GM19351 (cell line): ENCODE data around the gene ADCY2.

Source experiments
- ATAC-seq: cut with Tn5 transposase; IDR thresholded peaks from one replicate; pipeline ENCODE4 v1.9.1; 2021; ENCODE audit warnings: mild to moderate bottlenecking, moderate library complexity; ENCODE audit not compliant: unreplicated experiment

The ADCY2 gene

DNA sequence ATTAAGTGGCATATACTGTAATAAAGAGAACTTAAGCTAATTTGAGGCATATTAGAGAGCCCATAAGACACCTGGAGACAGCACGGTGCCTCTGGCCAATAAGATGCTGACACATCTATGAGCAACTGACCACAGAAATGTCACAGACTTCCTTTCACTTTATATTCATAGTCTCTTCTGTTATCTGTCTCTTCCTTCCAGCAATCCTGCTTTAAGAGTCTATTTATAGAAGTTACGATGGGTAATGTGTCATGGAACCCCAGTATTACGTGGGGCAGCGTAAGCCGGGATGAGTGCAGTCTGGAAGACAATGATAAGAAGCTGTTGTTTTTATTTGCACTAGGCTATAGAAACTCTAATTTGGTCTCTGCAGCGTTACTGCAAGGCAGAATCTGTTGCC is 318.2 kb downstream of the ADCY2 start:
- no peak for ATAC-seq

DNA sequence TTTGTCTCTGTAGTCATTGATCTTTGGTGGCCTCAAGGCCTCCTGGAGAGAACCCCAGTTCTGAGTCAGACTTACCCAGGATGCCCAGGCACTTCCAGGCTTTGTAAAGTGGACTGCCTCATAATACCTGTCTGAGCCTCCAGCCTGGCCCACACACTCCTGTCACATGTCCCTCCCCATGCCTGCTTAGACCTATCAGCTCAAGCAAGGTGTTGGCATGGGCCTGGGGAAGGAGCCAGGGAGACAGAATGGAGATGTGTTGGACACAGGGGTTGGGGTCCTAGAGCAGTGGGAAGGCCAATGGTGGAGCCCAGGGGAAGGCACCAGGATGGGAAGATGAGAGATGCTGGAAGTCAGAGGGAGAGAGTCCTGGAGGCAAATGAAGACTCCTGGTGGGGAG is 318.8 kb downstream of the ADCY2 start:
- no peak for ATAC-seq

DNA sequence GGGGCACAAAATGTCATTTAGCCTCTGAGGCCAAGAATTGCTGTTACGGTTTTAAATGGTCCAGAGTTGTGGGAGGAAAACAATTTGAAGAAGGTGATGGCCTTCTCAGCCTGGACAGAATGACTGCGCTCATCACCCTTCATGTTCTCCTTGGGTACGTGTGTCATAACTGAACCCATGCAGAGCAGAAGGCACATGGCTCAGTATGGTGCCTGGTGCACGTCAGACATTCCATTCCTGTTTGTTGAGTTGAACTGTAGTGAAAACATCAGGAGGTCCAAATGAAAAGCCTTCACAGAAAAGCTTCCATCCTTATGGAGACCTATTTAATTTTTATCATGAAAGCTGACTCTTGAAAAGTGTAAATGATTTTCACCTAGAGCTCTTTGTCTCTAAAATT is 321.8 kb downstream of the ADCY2 start:
- no peak for ATAC-seq

DNA sequence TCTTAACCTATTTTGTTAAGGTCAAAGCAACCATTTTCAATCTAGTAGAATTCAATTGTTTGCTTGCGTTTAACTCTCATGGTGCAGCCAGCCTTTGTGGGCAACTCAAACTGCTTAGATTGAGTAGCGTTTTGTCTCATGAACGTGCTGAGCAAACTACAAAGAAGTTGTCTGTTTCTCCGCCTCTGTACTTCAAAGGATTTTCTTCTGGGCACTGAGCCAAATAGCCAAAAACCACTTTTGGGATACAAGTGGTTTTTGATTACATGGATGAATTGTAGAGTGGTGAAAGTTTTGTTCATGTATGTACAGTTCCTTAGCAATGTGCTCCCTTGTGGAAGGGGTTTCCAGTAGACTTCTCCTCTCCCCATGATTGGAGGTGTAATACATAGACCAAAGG is 332.1 kb downstream of the ADCY2 start:
- ATAC-seq = no peak

DNA sequence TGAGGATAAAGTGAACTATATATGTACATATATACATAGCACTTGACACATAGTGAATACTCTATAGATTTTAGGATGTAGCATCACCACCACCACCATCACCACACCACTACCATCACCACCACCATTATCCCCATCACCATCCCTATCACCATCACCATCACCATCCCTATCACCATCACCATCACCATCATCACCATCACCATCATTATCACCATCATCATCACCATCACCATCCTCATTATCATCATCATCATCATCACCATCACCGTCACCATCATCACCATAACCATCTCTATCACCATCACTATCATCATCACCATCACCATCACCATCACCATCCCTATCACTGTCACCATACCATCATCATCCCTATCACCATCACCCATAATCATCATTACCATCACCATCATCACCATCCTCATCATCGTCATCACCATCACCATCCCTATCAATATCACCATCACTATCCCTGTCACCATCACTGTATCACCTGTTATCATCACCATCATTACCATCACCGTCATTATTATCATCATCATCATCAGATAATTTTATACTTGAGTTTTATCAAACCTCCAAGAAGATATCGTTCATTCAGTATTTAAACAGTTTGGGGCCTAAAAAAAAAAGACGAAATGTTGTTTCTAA is 345.6 kb downstream of the ADCY2 start:
- ATAC-seq = no peak

DNA sequence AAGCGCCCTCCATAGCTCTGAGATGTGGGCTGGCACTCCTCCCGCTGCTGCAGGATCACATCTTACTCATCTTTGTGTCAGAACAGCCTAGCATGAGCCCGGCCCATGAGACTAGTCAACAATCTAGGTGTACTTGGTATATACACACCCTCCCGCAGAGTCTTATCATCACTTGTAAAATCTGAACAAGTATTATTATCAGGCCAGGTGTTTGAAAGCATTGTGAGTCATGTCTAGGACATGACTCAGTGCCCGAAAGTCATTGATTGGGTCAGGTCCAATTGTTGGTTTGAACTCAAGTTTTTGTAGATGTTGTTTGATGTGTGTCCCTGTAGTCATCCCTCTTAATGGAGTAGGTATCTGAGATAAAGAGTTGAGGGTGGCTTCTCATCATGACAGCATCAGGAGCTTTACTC is 346.3 kb downstream of the ADCY2 start:
- ATAC-seq = no peak

DNA sequence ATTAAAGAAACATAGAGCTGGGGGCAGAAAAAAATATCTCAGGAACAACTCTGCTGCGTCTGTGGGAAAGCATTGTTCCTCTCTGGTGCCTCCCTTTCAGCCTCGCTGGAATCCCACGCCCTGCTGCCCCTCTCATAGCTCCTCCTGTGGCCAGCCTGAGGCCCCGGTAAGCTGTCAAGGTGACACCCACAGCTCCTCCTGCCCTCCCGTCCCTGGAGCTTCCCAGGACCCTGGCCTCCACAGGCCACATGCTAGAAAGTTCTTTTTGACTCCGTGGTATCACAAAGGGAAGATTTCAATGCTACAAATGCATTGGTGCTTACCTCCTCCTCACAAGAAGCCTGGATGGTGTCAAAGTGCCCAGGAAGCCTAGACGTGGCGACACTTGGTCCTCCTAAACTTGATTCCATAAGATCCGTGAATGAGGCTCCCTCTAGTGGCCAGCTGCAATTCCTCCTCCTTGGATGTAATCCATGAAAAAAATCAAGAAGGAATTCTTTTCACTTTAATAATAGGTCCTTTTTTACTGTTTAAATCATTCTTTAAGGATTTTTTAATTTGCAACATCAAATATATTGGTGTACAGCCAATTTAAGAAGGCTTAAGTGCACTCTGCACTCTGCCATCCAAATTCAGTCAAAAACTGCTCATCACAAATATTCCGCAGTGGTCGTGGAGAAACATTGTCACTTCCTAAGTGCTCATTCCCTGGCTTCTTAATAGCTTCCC is 350.1 kb downstream of the ADCY2 start:
- peak; percentile 55 for ATAC-seq

DNA sequence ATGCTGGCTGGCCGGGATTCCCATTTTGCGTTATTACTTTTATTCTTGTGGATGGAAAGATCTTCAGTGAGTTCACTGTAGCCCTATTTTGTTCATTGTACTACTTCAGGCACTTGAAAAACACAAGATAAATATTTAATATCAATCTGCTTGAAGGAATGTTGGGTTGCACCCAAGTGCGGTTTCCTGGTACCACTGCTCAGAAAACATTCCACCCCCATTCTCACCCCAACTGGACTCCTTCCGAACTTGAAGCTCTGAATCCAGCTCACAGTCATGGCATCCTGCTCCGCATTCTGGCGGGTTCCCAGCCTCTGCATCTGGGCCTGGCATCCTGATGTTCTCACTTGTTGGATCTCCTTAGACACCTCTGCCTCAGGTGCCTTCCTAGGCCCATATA is 351.8 kb downstream of the ADCY2 start:
- no peak for ATAC-seq

DNA sequence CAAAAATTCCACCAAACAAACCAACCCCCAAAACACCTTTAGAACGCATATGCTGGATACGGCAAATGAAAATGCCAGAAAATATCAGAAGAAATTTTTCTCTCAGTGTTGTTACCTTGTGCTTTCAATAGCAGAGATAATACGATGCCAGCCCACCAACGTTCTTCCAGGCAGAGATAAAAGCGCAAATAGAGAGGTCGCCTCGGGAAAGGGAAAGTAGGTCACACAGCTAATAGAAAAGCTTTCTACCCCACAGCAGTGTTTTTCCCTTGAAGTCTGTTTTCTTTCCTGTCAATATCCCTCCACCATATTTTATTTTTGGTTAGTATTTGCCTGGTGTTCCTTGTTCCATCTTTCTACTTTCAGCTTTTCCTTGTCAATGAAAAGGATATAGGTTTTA is 353.7 kb downstream of the ADCY2 start:
- no peak for ATAC-seq

DNA sequence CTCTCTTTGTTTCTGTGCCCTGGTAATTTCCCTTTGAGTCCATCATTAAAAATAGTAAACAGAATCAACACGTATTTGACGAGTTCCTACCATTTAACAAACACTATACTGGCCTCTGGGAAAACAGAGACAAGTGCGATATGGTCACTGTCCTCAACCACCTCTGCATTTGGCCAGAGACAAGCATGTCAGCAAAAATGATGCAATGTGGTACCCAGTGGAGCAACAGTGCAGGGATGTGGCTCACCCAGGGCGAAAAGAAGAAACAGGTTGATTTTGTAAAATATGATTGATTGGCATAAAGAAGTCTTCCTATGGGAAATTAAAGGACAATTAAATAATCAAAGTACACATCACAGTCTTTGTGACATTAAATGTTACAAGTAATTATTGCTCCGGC is 355.9 kb downstream of the ADCY2 start:
- no peak for ATAC-seq

DNA sequence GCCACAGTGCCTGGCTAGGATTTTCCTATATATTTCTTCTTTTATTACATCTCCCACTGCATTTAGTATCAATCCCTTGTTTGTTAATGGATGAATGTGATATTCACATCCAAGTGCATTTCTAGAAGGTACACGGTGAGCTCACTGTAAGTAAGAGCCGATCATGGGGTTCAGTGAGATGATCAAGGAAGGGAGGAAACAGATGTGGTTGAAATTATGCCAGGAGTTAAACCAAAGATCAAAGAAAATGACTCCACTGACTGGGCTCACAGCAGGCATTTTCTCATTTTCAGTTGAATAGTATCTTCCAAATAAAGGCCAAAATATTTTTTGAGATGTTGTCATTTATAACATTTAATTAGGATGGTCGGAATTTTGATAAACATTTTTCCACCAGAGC is 357.2 kb downstream of the ADCY2 start:
- ATAC-seq = no peak

DNA sequence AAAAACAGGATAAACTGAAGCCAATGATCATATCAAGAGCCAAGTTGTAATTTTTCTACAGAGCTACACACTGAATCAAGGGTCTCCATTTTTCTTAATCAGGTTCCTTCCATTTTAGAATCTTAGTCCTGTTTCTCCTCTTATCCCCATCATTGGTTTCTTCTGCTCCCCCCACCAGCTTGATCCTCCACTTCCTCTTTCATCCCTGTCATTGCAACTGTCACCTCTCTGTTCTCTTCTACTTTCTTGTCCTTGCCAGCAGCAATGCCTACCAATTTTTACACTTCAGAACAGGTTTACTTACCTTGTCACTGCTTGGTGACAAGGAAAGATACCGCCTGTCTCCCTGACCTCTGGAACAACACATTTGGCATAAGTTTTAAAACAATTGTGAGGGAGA is 357.7 kb downstream of the ADCY2 start:
- ATAC-seq = no peak

DNA sequence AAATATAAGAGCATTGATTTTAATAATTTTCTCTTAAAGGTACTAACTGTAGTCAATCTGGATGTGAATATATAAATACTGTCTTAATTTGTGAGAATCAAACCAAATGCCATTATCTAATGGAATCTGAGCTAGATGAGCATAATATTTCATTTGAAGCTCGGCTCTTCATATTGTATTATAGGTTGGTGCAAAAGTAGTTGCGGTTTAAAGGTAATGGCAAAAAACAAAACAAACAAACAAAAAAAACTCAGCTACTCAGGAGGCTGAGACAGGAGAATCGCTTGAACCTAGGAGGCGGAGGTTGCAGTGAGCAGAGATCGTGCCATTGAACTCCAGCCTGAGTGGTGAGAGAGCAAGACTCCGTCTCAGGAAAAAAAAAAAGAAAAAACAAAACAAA is 358.6 kb downstream of the ADCY2 start:
- ATAC-seq = no peak

DNA sequence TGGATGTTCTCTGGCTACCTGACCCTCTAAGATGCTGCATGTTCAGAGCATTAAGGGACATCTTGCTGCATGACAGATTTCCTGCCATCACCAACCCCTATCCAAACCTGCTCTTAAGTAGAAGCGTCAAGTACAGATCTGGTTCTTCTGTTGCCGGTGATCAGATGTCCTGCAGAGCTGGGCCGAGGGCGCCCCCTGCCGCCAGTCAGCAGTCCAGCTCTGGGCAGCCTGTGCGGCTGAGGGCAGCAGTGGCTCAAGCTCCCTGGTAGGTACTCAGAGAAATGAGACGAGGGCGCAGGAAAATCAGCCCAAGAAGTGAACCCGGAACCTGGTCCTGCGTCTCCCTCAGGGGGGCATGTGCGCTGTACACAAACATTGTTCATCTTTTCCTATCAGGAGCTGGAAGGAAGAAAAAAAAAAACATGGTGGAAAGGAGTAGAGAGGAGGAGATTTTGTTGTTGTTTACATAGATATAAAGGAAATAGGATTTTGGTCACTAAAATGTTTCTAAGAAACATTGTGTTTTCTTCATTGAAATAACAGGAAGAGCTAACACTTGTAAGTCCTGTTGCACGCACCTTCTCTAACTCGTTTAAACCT is 359.2 kb downstream of the ADCY2 start:
- ATAC-seq = peak; percentile 96

DNA sequence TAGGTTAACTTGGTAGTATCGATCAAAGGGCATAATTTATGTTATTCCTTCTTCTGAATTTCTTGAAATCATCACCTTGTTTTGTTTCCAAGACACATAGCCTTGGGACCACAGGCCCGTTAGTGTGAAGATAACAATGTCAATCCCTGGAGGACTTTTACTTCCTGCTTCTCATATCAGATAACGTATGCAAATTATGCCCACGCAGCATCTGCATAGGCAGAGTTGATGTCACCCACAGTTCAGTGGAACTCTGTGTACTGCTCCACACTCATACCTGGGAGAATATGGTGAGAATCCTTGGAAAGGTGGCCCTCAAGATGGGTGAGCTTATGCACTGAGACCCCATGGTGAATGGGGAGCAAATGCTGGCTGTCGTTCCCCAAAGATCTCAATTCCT is 360.0 kb downstream of the ADCY2 start:
- ATAC-seq = no peak

DNA sequence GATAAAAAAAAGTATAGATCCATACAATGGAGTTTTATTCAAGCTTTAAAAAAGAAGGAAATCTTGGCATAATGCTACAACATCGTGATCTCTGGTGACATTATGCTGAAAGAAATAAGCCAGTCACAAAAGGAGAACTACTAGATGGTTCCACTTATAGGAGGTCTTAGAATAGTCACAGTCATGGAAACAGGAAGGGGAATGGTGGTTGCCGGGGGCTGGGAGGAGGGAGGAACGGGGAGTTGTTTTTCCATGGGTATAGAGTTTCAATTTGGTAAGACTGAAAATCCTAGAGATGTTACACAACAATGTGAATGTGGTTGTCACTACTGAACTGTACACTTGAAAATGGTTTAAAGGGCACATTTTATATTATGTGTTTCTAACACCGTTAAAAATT is 360.5 kb downstream of the ADCY2 start:
- ATAC-seq = no peak

DNA sequence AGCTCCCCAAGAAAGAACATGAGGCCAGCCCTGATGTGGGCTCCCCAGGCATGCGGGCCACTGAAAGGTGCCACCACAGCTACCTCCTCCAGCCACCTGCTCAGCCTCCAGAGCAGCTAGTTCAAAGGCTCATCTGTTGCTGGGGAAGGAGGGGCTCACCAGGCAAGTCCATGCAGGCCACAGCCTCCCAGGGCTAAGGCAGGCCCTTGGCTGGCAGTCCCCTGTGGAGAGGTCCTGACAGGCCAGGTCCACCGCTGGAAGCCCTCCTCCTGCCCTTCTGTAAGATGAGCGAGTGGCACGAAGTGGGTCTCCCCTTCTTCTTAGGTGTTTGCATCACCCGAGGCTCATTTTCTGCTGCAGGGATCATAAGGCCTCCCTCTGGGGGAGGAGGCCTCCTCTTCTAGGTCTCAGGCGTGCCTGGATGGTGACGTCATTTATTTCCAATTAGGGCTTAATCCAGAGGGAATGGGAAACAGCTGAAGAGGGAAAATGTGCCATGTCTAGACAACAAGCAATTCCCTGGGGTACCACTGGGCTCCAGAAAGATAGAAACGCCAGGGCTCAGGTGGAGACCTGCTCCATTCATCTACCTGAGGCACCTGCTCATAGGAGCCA is 363.4 kb downstream of the ADCY2 start:
- ATAC-seq = no peak

DNA sequence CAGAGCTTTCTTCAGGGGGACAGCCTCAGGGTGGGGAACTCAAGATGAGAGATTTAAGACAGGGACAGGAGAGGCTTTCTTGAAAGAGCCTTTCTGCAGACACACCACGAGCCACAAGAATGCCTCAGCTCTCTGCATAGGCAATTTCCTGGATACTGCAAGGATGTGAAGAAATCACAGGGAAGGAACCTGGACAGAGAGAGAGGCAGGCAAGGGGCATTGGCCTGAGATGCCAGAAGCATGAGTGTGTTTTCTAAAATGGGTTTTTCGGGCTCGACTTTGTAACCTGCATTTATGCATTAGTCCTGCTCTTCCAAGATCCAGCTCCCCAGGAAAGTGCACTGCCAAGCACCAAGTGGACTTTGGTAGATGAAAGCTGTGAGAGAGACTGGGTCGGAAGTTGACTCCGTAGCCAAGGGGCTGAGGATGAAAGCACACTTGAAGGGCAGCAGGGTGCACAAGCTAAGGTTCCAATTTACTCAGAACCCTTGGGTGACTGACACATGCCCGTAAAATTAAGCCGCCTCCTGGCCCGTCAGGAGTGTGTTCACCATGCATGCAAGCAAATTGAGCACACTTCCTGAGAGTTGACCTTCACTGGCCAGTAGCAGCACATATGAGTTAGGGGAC is 364.1 kb downstream of the ADCY2 start:
- ATAC-seq = no peak

DNA sequence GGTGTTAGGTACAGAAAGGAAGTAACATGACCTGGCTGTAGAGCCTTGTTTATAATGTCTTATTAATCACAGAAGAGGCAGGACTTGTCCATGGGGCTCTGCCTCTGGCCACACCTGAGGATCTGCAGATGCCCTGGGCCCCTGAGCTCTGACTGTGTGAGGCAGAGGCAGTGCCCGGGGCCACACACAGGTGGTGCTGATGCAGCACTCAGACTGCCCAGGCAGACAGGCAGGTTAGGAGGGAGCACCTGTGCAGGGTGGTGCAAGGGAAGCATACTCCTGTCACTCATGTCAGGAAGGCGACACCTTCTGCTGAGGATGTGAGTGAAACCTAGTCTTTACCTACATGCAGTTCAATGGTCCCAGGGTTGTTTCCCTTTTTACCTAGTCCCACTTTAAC is 366.3 kb downstream of the ADCY2 start:
- no peak for ATAC-seq

DNA sequence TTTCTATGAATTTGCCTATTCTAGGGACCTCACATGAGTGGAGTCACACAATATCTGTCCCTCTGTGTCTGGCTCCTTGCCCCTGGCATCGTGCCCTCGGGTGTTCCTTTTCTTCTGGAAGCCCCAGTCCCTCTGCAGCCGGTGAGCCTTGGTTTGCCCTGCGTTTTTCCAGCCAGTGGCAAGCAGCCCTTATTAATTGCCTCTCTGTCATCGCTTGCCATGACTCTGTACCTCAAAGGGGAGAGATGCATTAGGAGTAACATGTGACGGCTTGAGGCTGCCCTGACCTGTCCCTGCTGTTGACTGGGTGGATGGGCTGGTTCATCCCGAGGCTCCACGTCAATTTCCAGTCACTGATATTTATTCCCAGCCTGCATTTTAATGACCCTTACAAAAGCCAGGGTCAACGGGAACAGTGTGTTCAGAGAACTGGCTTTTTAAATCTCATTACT is 367.7 kb downstream of the ADCY2 start:
- ATAC-seq = no peak

DNA sequence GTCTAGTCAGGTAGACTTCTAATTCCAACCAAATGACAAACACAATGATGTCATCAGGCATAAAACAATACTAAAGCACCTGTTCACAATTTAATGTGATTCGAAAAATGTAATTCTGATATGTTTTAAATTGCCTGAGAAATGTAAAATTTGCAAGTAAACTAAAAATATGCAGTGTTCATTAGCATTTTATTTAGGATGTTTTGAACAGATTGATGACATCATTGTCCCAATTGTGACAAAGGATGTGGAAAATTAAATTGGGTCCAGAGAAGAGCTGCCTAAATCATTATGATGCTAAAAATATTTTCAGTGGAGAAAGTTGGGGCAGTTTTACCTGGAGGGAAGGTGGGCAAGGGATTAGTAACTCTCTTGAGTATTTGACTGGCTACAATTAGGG is 368.5 kb downstream of the ADCY2 start:
- no peak for ATAC-seq
